HEK293T (cell line): Measurements from ENCODE around the gene KDM2A.

Source experiments
- CTCF ChIA-PET: fragments of 350-600 bp; formaldehyde crosslinking; extraction: SDS; loops from one replicate; lab custom pipeline; 2021; ENCODE audit warnings: antibody characterized with exemption, inconsistent platforms; lab: Yijun Ruan, JAX
- POLR2A ChIA-PET: fragments of 350-600 bp; formaldehyde crosslinking; extraction: SDS; loops from one replicate; lab custom pipeline; 2020; ENCODE audit warnings: antibody characterized with exemption, inconsistent platforms; lab: Yijun Ruan, JAX
- DNase-seq: peaks from one replicate; pipeline ENCODE4 v3.0.0; 2012; ENCODE audit warnings: mixed read lengths; ENCODE audit errors: extremely low spot score
- ARNT ChIP-seq: fragments of 450-650 bp; IDR thresholded peaks from 2 replicates; pipeline ENCODE4 v1.6.1; 2017; ENCODE audit warnings: mild to moderate bottlenecking
- BHLHE40 ChIP-seq: fragments of 450-650 bp; IDR thresholded peaks from 2 replicates; pipeline ENCODE4 v1.6.1; 2016; ENCODE audit warnings: mild to moderate bottlenecking, moderate library complexity, borderline replicate concordance
- CTBP1 ChIP-seq: fragments of 450-650 bp; IDR thresholded peaks from 2 replicates; pipeline ENCODE4 v1.6.1; 2016; ENCODE audit warnings: borderline replicate concordance
- ELF4 ChIP-seq: fragments of 450-650 bp; IDR thresholded peaks from 2 replicates; pipeline ENCODE4 v1.6.1; 2017; ENCODE audit warnings: antibody characterized with exemption
- FOXK2 ChIP-seq: fragments of 450-650 bp; IDR thresholded peaks from 2 replicates; pipeline ENCODE4 v1.6.1; 2016; ENCODE audit warnings: mild to moderate bottlenecking
- FOXM1 ChIP-seq: fragments of 450-650 bp; IDR thresholded peaks from 2 replicates; pipeline ENCODE4 v1.6.1; 2017; ENCODE audit warnings: mild to moderate bottlenecking, borderline replicate concordance
- HDGF ChIP-seq: fragments of 450-650 bp; IDR thresholded peaks from 2 replicates; pipeline ENCODE4 v1.6.1; 2017; ENCODE audit warnings: antibody characterized with exemption, borderline replicate concordance
- L3MBTL2 ChIP-seq: fragments of 450-650 bp; conservative IDR thresholded peaks from 2 replicates; pipeline ENCODE4 v1.6.1; 2016; ENCODE audit warnings: mild to moderate bottlenecking
- LEF1 ChIP-seq: fragments of 450-650 bp; IDR thresholded peaks from 2 replicates; pipeline ENCODE4 v1.6.1; 2017; ENCODE audit warnings: mild to moderate bottlenecking, borderline replicate concordance
- NFRKB ChIP-seq: fragments of 450-650 bp; IDR thresholded peaks from 2 replicates; pipeline ENCODE4 v1.6.1; 2016; ENCODE audit warnings: mild to moderate bottlenecking, moderate library complexity
- PKNOX1 ChIP-seq: fragments of 450-650 bp; IDR thresholded peaks from 2 replicates; pipeline ENCODE4 v1.6.1; 2016
- SP1 ChIP-seq: fragments of 450-650 bp; IDR thresholded peaks from 2 replicates; pipeline ENCODE4 v1.6.1; 2017
- SUZ12 ChIP-seq: fragments of 450-650 bp; IDR thresholded peaks from 2 replicates; pipeline ENCODE4 v1.6.1; 2016; ENCODE audit warnings: mild to moderate bottlenecking
- TARDBP ChIP-seq: fragments of 450-650 bp; IDR thresholded peaks from 2 replicates; pipeline ENCODE4 v1.6.1; 2016
- ZNF384 ChIP-seq: fragments of 450-650 bp; IDR thresholded peaks from 2 replicates; pipeline ENCODE4 v1.6.1; 2016

KDM2A gene

GRCh38 chr11:67300256-67300755 is 181.2 kb downstream of the KDM2A start:
- no peak for TF ChIP-seq PKNOX1
- no peak for TF ChIP-seq ZNF384
- TF ChIP-seq LEF1, result no peak
- TF ChIP-seq SP1, result no peak
- TF ChIP-seq ELF4, result no peak
- TF ChIP-seq NFRKB, result no peak
- no peak for TF ChIP-seq FOXM1
- no peak for TF ChIP-seq SUZ12
- TF ChIP-seq TARDBP, result no peak
- TF ChIP-seq CTBP1, result no peak
- no peak for DNase-seq
- ChIA-PET CTCF (interaction anchor here (1.2 kb wide), 1 partner anchor 38 kb away, joined by 3 read pairs; no protein-coding TSS in a partner anchor), POLR2A (interaction anchor here (4.8 kb wide), 1 partner anchor 11 kb away, joined by 27 read pairs; the partner anchor contains the start of gene ANKRD13D)

GRCh38 chr11:67300756-67301312 is 181.8 kb downstream of the KDM2A start:
- ChIA-PET POLR2A (interaction anchor here (4.8 kb wide), 1 partner anchor 11 kb away, joined by 27 read pairs; the partner anchor contains the start of gene ANKRD13D), CTCF (interaction anchor here (1.2 kb wide), 1 partner anchor 39 kb away, joined by 3 read pairs; no protein-coding TSS in a partner anchor)
- DNase-seq, result no peak
- no peak for TF ChIP-seq CTBP1
- no peak for TF ChIP-seq ZNF384
- no peak for TF ChIP-seq FOXK2
- no peak for TF ChIP-seq PKNOX1
- no peak for TF ChIP-seq L3MBTL2
- TF ChIP-seq NFRKB, result no peak
- no peak for TF ChIP-seq SUZ12
- no peak for TF ChIP-seq LEF1
- no peak for TF ChIP-seq FOXM1

- no peak for DNase-seq
- TF ChIP-seq BHLHE40 (no peak), ARNT (no peak), PKNOX1 (no peak), HDGF (no peak), SP1 (no peak), NFRKB (no peak), CTBP1 (no peak), FOXK2 (no peak), SUZ12 (no peak), LEF1 (no peak), TARDBP (no peak), ELF4 (no peak), ZNF384 (no peak), L3MBTL2 (no peak)
- ChIA-PET CTCF (interaction anchor here (1.2 kb wide), 1 partner anchor 39 kb away, joined by 3 read pairs; no protein-coding TSS in a partner anchor), POLR2A (interaction anchor here (4.3 to 4.8 kb wide), 2 partner anchors 12 to 16 kb away, joined by 25 to 27 read pairs; partner anchors contain the start of gene ANKRD13D)
Measured at GRCh38 chr11:67301313-67301921, 182.4 kb downstream of the KDM2A start.

- CTCF ChIA-PET, result no interaction called here
Measured at GRCh38 chr11:67301951-67302516, 183.0 kb downstream of the KDM2A start.

More at GRCh38 chr11:67301951-67302516, 183.0 kb downstream of the KDM2A start:
- POLR2A ChIA-PET, result interaction anchor here (4.3 to 4.8 kb wide), 2 partner anchors 12 to 15 kb away, joined by 25 to 27 read pairs; partner anchors contain the start of gene ANKRD13D
- DNase-seq, result peak; percentile 43
- no peak for TF ChIP-seq ZNF384
- TF ChIP-seq TARDBP, result no peak
- peak; percentile 95 for TF ChIP-seq PKNOX1
- no peak for TF ChIP-seq BHLHE40
- TF ChIP-seq FOXM1, result no peak
- no peak for TF ChIP-seq SUZ12
- no peak for TF ChIP-seq SP1
